ENCODE results near the gene PCOLCE2. TPM values are rescaled to one million over a fixed set of nuclear protein-coding genes. Genes with fewer than 3 reads are reported as not detected.

Gene PCOLCE2, protein sequence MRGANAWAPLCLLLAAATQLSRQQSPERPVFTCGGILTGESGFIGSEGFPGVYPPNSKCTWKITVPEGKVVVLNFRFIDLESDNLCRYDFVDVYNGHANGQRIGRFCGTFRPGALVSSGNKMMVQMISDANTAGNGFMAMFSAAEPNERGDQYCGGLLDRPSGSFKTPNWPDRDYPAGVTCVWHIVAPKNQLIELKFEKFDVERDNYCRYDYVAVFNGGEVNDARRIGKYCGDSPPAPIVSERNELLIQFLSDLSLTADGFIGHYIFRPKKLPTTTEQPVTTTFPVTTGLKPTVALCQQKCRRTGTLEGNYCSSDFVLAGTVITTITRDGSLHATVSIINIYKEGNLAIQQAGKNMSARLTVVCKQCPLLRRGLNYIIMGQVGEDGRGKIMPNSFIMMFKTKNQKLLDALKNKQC
- total RNA-seq: 100 to 1,000 TPM in 1 of 3 donors, 10 to 100 TPM in 2; 30.2 to 178 (median 36.0) TPM

- intact Hi-C loops (cut with DNase I; ENCODE audit: low total_unique reads): no loop called here
- TF ChIP-seq POLR2AphosphoS5 (IDR thresholded peaks at IDR 0.05) (no peak), POLR2A (IDR thresholded peaks at IDR 0.05) (no peak), CTCF (IDR thresholded peaks at IDR 0.05) (no peak)
- Histone ChIP-seq H3K4me3 (peak within 1 kb of the TSS; percentile 55 to 79 (median 68)), H3K36me3 (no peaks in the 10 kb centered on the region), H3K9me3 (no peaks in the 10 kb centered on the region), H3K4me1 (peaks cover 0 to 7% of the 10 kb centered on the region in 2 donors), H3K27ac (no peak within 1 kb of the TSS), H3K27me3 (peaks cover 0 to 20% of the 10 kb centered on the region in 2 donors)
- DNase-seq (ENCODE audit: low spot score in 2 of 2): no peak
Observed at GRCh38 chr3:142888481-142889211, at the start of gene PCOLCE2. PCOLCE2 (minus strand) TSS chr3:142889083; CDS start chr3:142888896, 187 bp downstream.

DNA sequence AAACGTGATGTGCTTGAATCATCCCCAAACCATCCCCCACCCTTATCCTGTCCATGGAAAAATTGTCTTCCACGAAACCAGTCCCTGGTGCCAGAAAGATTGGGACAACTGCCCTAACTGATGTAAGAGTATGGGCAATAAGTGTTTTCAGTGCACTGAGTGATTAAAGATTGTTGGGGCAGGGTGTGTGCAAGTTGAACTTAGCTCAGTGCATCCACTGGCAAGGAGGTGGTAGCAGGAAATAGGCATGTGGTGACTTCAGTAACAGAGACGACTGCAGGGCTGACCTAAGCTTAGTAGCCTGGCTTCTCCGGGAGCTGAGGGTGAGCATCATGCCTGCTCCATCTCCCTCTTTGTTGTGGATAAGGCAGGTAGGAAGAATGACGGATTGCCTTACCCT lies 47.1 kb upstream of the PCOLCE2 start:
- no peak for TF ChIP-seq CTCF (IDR thresholded peaks at IDR 0.05)
- TF ChIP-seq POLR2A (IDR thresholded peaks at IDR 0.05): no peak
- TF ChIP-seq POLR2AphosphoS5 (IDR thresholded peaks at IDR 0.05): no peak

GRCh38 chr3:142934887-142935269 lies 46.0 kb upstream of the PCOLCE2 start:
- TF ChIP-seq POLR2AphosphoS5 (IDR thresholded peaks at IDR 0.05): no peak
- TF ChIP-seq CTCF (IDR thresholded peaks at IDR 0.05): no peak
- no peak for TF ChIP-seq POLR2A (IDR thresholded peaks at IDR 0.05)
- Histone ChIP-seq H3K27ac (no peak overlapping the region), H3K4me3 (no peak overlapping the region), H3K27me3 (no peaks in the 10 kb centered on the region), H3K4me1 (no peaks in the 10 kb centered on the region), H3K9me3 (no peaks in the 10 kb centered on the region), H3K36me3 (no peaks in the 10 kb centered on the region)
- intact Hi-C loops (cut with DNase I; ENCODE audit: low total_unique reads): no loop called here
- DNase-seq (ENCODE audit: low spot score in 2 of 2): no peak

More for the DNA sequence above, 47.1 kb upstream of the PCOLCE2 start:
- H3K27me3 ChIP-seq: no peaks in the 10 kb centered on the region
- no peak overlapping the region for H3K27ac ChIP-seq
- H3K36me3 ChIP-seq: no peaks in the 10 kb centered on the region
- intact Hi-C loops (cut with DNase I; ENCODE audit: low total_unique reads): no loop called here
- H3K9me3 ChIP-seq: no peaks in the 10 kb centered on the region
- no peak for DNase-seq (ENCODE audit: low spot score in 2 of 2)
- no peak overlapping the region for H3K4me3 ChIP-seq
- no peaks in the 10 kb centered on the region for H3K4me1 ChIP-seq

DNA sequence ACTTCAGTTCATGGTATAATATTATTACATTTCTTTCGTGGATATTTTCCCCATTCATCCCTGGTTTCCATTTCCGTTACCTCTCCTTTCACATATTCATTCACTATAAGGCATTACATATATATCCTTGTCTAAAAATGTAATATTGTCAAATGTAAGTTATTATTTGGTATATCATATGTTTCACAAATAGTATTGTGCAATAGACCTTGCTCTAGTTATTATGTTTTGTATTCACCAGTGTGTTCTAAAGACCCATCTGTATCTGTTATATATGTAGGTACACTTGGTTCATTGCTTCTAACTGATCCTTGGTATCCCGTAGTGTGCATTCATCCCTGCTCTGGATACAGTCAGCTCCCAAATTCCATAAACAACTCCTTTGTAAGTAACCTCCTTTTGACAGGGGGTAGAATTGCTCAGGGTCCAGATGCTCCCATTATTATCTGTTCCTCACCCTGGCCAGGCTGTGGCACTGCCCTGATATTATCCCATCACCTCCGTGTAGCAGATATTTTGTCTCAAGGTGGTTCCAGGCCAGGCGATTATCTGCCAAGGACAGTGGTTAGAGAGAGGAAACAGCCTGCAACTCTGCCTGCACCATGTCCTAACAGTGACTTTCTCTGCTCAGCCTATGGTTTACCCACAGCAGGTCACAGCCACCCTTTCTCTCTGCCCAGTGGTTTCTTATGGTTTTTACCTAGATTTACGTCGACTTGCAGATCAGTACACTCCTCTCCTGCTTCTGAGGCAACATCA lies 45.4 kb upstream of the PCOLCE2 start:
- no peak for DNase-seq (ENCODE audit: low spot score in 2 of 2)
- intact Hi-C loops (cut with DNase I; ENCODE audit: low total_unique reads): no loop called here
- Histone ChIP-seq H3K36me3 (no peaks in the 10 kb centered on the region), H3K4me1 (no peaks in the 10 kb centered on the region), H3K9me3 (no peaks in the 10 kb centered on the region), H3K27ac (no peak overlapping the region), H3K27me3 (no peaks in the 10 kb centered on the region), H3K4me3 (no peak overlapping the region)
- TF ChIP-seq CTCF (IDR thresholded peaks at IDR 0.05) (no peak), POLR2A (IDR thresholded peaks at IDR 0.05) (no peak), POLR2AphosphoS5 (IDR thresholded peaks at IDR 0.05) (no peak)

All from breast epithelium (tissue), 4 donors.